H9 (cell line): ENCODE measurements around the gene E4F1. TPM values are rescaled to one million over a fixed set of nuclear protein-coding genes. Genes with fewer than 3 reads are reported as not detected.

Source experiments
- DNase-seq: peaks from one replicate; pipeline ENCODE4 v3.0.0-alpha.2; 2017
- H2AFZ ChIP-seq: one replicate; pipeline ENCODE4 v1.6.1; 2013; ENCODE audit warnings: mild to moderate bottlenecking, low read length, control low read depth, moderate library complexity
- H2AK5ac ChIP-seq: 2 replicates; pipeline ENCODE4 v1.6.1; 2013; ENCODE audit warnings: low read length, control low read depth, mixed read lengths; ENCODE audit not compliant: insufficient read length
- H2BK120ac ChIP-seq: one replicate; pipeline ENCODE4 v1.6.1; 2013; ENCODE audit warnings: low read depth, mild to moderate bottlenecking, low read length, control low read depth, inconsistent platforms; ENCODE audit not compliant: poor library complexity, severe bottlenecking
- H2BK12ac ChIP-seq: 2 replicates; pipeline ENCODE4 v1.6.1; 2013; ENCODE audit warnings: low read length, control low read depth, mixed read lengths, low read depth; ENCODE audit not compliant: insufficient read length
- H2BK15ac ChIP-seq: 2 replicates; pipeline ENCODE4 v1.6.1; 2013; ENCODE audit warnings: low read depth, low read length, control low read depth
- H2BK20ac ChIP-seq: one replicate; pipeline ENCODE4 v1.6.1; 2013; ENCODE audit warnings: low read depth, mild to moderate bottlenecking, low read length, control low read depth, inconsistent platforms; ENCODE audit not compliant: poor library complexity, severe bottlenecking
- H2BK5ac ChIP-seq: 2 replicates; pipeline ENCODE4 v1.6.1; 2013; ENCODE audit warnings: low read length, control low read depth, mixed read lengths; ENCODE audit not compliant: insufficient read length
- H3K14ac ChIP-seq: 2 replicates; pipeline ENCODE4 v1.6.1; 2013; ENCODE audit warnings: low read length, control low read depth; ENCODE audit not compliant: insufficient read depth
- H3K18ac ChIP-seq: 2 replicates; pipeline ENCODE4 v1.6.1; 2013; ENCODE audit warnings: low read depth, mild to moderate bottlenecking, mixed read lengths, low read length, control low read depth; ENCODE audit not compliant: insufficient read length
- H3K23ac ChIP-seq: 2 replicates; pipeline ENCODE4 v1.6.1; 2013; ENCODE audit warnings: low read length, control low read depth, mixed read lengths, low read depth; ENCODE audit not compliant: insufficient read length
- H3K23me2 ChIP-seq: 2 replicates; pipeline ENCODE4 v1.6.1; 2013; ENCODE audit warnings: low read depth, mild to moderate bottlenecking, mixed read lengths, low read length, control low read depth; ENCODE audit not compliant: insufficient read length, poor library complexity, severe bottlenecking
- H3K27ac ChIP-seq: 2 replicates; pipeline ENCODE4 v1.5.1; 2013; ENCODE audit warnings: low read length, control low read depth, mixed read lengths, low read depth; ENCODE audit not compliant: insufficient read length
- H3K27me3 ChIP-seq: 2 replicates; pipeline ENCODE4 v1.6.1; 2013; ENCODE audit warnings: low read length, control low read depth, inconsistent platforms; ENCODE audit not compliant: insufficient read depth
- H3K4ac ChIP-seq: 2 replicates; pipeline ENCODE4 v1.6.1; 2013; ENCODE audit warnings: low read depth, mild to moderate bottlenecking, control low read depth, inconsistent platforms, low read length, moderate library complexity
- H3K4me1 ChIP-seq: 2 replicates; pipeline ENCODE4 v1.6.1; 2013; ENCODE audit warnings: low read length, control low read depth, inconsistent platforms; ENCODE audit not compliant: insufficient read depth
- H3K4me2 ChIP-seq: 2 replicates; pipeline ENCODE4 v1.6.1; 2013; ENCODE audit warnings: low read length, control low read depth, mixed read lengths; ENCODE audit not compliant: insufficient read length, insufficient read depth
- H3K56ac ChIP-seq: 2 replicates; pipeline ENCODE4 v1.6.1; 2013; ENCODE audit warnings: low read depth, mild to moderate bottlenecking, mixed read lengths, low read length, control low read depth; ENCODE audit not compliant: insufficient read length
- H3K79me1 ChIP-seq: 2 replicates; pipeline ENCODE4 v1.6.1; 2013; ENCODE audit warnings: low read depth, mild to moderate bottlenecking, moderate library complexity, low read length, control low read depth, inconsistent platforms; ENCODE audit not compliant: insufficient read depth, poor library complexity, severe bottlenecking
- H3K79me2 ChIP-seq: 2 replicates; pipeline ENCODE4 v1.6.1; 2013; ENCODE audit warnings: low read length, control low read depth, inconsistent platforms; ENCODE audit not compliant: insufficient read depth
- H3K9ac ChIP-seq: 2 replicates; pipeline ENCODE4 v1.6.1; 2013; ENCODE audit warnings: low read length, control low read depth, mixed read lengths; ENCODE audit not compliant: insufficient read length; ENCODE audit errors: extremely low read depth
- H3K9me3 ChIP-seq: one replicate; pipeline ENCODE4 v1.6.1; 2013; ENCODE audit warnings: low read depth, low read length, inconsistent platforms; ENCODE audit not compliant: control insufficient read depth
- H3T11ph ChIP-seq: one replicate; pipeline ENCODE4 v1.6.1; 2013; ENCODE audit warnings: mild to moderate bottlenecking, low read length, control low read depth, inconsistent platforms
- H4K20me1 ChIP-seq: one replicate; pipeline ENCODE4 v1.6.1; 2013; ENCODE audit not compliant: control insufficient read depth, insufficient read length, insufficient read depth
- H4K5ac ChIP-seq: 2 replicates; pipeline ENCODE4 v1.6.1; 2013; ENCODE audit warnings: low read depth, mild to moderate bottlenecking, mixed read lengths, low read length, control low read depth; ENCODE audit not compliant: insufficient read length
- H4K8ac ChIP-seq: replicated peaks from 2 replicates; pipeline ENCODE4 v1.6.1; 2013; ENCODE audit warnings: low read length, control low read depth, mixed read lengths, low read depth; ENCODE audit not compliant: insufficient read length
- H4K91ac ChIP-seq: 2 replicates; pipeline ENCODE4 v1.6.1; 2013; ENCODE audit warnings: low read depth, mild to moderate bottlenecking, moderate library complexity, mixed read lengths, low read length, control low read depth; ENCODE audit not compliant: insufficient read length
- H3K27ac Mint-ChIP-seq, 3 experiments: 2 replicates in 2 of 3; 3 replicates in 1 of 3; pipeline ENCODE4 v1.8.0; 2020 to 2021; ENCODE audit warnings: mixed read lengths in 3 of 3, mild to moderate bottlenecking in 1 of 3, moderate library complexity in 1 of 3
- H3K27me3 Mint-ChIP-seq: 2 replicates; pipeline ENCODE4 v1.8.0; 2021; ENCODE audit warnings: low read depth, mild to moderate bottlenecking, moderate library complexity, mixed read lengths
- H3K36me3 Mint-ChIP-seq, 3 experiments: 2 replicates in 2 of 3; 3 replicates in 1 of 3; pipeline ENCODE4 v1.8.0; 2020 to 2021; ENCODE audit warnings: low read depth in 3 of 3, mixed read lengths in 3 of 3; ENCODE audit not compliant: insufficient read depth in 1 of 3
- H3K4me1 Mint-ChIP-seq, 2 experiments: 2 replicates each; pipeline ENCODE4 v1.8.0; 2020; ENCODE audit warnings: mixed read lengths in 2 of 2
- H3K4me3 Mint-ChIP-seq, 2 experiments: 2 replicates in 1 of 2; 3 replicates in 1 of 2; pipeline ENCODE4 v1.8.0; 2020 to 2021; ENCODE audit warnings: mild to moderate bottlenecking in 2 of 2, mixed read lengths in 2 of 2, moderate library complexity in 1 of 2
- H3K9me3 Mint-ChIP-seq, 2 experiments: 2 replicates in 1 of 2; 3 replicates in 1 of 2; pipeline ENCODE4 v1.8.0; 2020; ENCODE audit warnings: mild to moderate bottlenecking in 2 of 2, mixed read lengths in 2 of 2, moderate library complexity in 1 of 2
- CTCF ChIP-seq: fragments of 200-600 bp; sonication (generic); conservative IDR thresholded peaks from 3 replicates; pipeline ENCODE4 v1.8.0; 2021; ENCODE audit warnings: antibody characterized with exemption, mild to moderate bottlenecking
- WGBS: extraction: QIAGEN DNeasy Blood & Tissue Kit; methylation state at CpG from one replicate; pipeline ENCODE4 v1.1.7; 2013; ENCODE audit warnings: missing lambda C conversion rate, low lambda C conversion rate, mixed read lengths; ENCODE audit not compliant: insufficient read length; ENCODE audit errors: extremely low coverage; 5-methylcytosine and 5-hydroxymethylcytosine counted together
- total RNA-seq: library from RNA; stranded (reverse); gene quantifications from 2 replicates; pipeline ENCODE4 v1.2.1, GENCODE V29; 2021

The E4F1 gene
- total RNA-seq, 1 experiment from 2014 or later = 35.9 TPM

GRCh38 chr16:2194166-2194834 lies 29.1 kb upstream of the E4F1 start:
- no peak overlapping the region for H2BK20ac ChIP-seq
- H2BK120ac ChIP-seq = no peak overlapping the region
- H3K4ac ChIP-seq = no peak overlapping the region
- no peak overlapping the region for H4K5ac ChIP-seq
- no peak overlapping the region for H4K91ac ChIP-seq
- H2BK5ac ChIP-seq = no peak overlapping the region
- H3K23me2 ChIP-seq = peaks cover 7% of the 10 kb centered on the region
- H3K56ac ChIP-seq = no peak overlapping the region
- H3K4me1 ChIP-seq = no peaks in the 10 kb centered on the region
- no peaks in the 10 kb centered on the region for H3K79me1 ChIP-seq
- H3T11ph ChIP-seq = no peak overlapping the region
- Mint-ChIP-seq H3K4me3 (no peak overlapping the region; a peak in 1 of 5 replicates), H3K27me3 (peaks cover 27% of the 10 kb centered on the region), H3K9me3 (no peaks in the 10 kb centered on the region), H3K27ac (no peak overlapping the region; a peak in 2 of 7 replicates), H3K36me3 (no peaks in the 10 kb centered on the region), H3K4me1 (peaks cover 4 to 6% of the 10 kb centered on the region in 2 experiments; a peak in 1 of 4 replicates)
- H2AFZ ChIP-seq = no peak overlapping the region
- H3K79me2 ChIP-seq = no peaks in the 10 kb centered on the region
- H4K20me1 ChIP-seq = no peaks in the 10 kb centered on the region
- no peak overlapping the region for H3K18ac ChIP-seq
- H4K8ac ChIP-seq = no peak overlapping the region
- H3K9me3 ChIP-seq = no peaks in the 10 kb centered on the region
- no peak overlapping the region for H3K9ac ChIP-seq
- H3K4me2 ChIP-seq = no peak overlapping the region
- DNase-seq = no peak
- TF ChIP-seq CTCF = no peak
- no CpG with 5 or more reads among the region's 16 CpGs for WGBS
- no peak overlapping the region for H3K27ac ChIP-seq
- H3K27me3 ChIP-seq = peaks cover 8% of the 10 kb centered on the region; the same call in 1 of the 2 replicates
- H3K23ac ChIP-seq = no peak overlapping the region
- H3K14ac ChIP-seq = no peak overlapping the region; the same call in 1 of the 2 replicates
- H2BK15ac ChIP-seq = no peak overlapping the region
- no peak overlapping the region for H2AK5ac ChIP-seq
- no peak overlapping the region for H2BK12ac ChIP-seq
